Fibroblast of peridontal ligament (primary cell): ENCODE measurements around the gene ARHGEF17.
A peak's percentile ranks its signal among the peaks of the same experiment; 100 is the strongest.
"Not testable (repeated sequence)": the region's sequence is repeated elsewhere in the genome, so short reads cannot be mapped to it uniquely, and the experiment has no call there.

Source experiments
- DNase-seq: peaks from one replicate; pipeline ENCODE4 v3.0.0-alpha.2; 2010; ENCODE audit errors: extremely low read depth

ARHGEF17 gene

GRCh38 chr11:73273222-73273895 is 34.7 kb upstream of the ARHGEF17 start:
- DNase-seq: no peak

DNA sequence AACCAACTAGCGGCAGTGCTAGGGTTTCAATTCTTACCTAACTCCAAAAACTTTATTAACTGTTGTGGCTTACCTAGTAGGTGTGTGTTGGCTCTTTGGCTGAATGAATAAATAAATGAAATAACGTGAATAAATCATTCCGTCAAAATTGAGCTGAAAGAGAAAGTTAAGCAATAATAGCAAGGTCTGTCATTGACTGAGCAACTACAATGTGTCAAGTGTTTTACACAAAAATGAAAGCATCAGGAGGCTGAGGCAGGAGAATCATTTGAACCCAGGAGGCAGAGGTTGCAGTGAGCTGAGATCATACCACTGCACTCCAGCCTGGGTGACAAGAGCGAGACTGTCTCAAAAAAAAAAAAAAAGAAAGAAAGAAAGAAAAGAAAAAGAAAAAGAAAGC is 33.9 kb upstream of the ARHGEF17 start:
- not testable (repeated sequence) for DNase-seq

DNA sequence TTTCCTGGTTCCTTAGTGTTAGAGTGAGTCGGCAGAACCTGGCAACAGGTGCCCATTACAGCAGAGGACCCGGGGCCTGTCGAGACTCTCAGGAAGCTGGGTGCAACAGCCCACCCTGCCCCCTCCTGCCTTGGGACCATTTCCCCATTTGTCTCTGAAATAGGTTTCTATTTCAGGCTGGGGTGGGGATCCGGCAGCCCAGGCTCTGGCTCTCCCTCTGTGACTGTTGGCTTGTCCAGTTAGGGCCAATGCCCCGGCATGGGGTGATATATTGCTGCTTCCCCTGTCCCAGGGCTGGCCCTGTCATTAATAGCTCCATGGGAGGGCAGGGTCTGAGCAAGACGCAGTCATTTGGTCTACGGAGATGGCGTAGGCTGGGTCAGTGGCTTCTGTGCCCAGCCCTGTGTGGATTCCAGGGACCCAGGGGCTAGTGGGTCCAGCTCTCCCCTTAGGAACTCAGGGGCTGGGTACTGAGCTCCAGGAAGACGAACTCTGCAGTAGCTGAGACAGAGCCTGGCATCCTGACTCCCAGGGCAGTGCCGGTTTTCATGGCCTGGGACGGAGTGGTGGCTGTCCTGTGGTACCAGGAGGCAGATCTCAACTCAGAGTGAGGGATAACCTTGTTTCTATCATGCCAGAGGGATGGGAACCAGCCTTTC is 33.2 kb upstream of the ARHGEF17 start:
- no peak for DNase-seq

DNA sequence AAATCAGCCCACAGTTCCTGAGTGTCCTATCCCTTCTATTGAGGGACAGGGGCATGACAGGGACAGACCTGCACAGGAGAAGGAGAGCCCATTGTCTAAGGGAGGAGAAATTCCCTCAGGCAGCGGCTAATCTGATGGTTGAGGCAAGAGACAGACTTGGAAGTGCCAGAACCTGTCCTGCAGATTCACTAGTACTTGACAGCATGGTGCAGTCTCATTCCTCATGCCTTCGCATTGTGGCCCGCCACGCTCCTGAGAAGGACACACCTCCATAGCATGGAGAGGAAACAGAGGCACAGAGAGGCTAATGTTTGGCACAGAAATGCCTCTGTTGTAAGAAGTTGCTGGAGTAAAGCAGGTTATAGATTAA is 32.7 kb upstream of the ARHGEF17 start:
- DNase-seq: no peak

GRCh38 chr11:73277467-73277866 is 30.6 kb upstream of the ARHGEF17 start:
- DNase-seq: no peak

- DNase-seq: no peak
These were observed 27.4 kb upstream of the ARHGEF17 start for GRCh38 chr11:73280626-73281025.

- no peak for DNase-seq
These were observed 26.8 kb upstream of the ARHGEF17 start for GRCh38 chr11:73281201-73281741.

DNA sequence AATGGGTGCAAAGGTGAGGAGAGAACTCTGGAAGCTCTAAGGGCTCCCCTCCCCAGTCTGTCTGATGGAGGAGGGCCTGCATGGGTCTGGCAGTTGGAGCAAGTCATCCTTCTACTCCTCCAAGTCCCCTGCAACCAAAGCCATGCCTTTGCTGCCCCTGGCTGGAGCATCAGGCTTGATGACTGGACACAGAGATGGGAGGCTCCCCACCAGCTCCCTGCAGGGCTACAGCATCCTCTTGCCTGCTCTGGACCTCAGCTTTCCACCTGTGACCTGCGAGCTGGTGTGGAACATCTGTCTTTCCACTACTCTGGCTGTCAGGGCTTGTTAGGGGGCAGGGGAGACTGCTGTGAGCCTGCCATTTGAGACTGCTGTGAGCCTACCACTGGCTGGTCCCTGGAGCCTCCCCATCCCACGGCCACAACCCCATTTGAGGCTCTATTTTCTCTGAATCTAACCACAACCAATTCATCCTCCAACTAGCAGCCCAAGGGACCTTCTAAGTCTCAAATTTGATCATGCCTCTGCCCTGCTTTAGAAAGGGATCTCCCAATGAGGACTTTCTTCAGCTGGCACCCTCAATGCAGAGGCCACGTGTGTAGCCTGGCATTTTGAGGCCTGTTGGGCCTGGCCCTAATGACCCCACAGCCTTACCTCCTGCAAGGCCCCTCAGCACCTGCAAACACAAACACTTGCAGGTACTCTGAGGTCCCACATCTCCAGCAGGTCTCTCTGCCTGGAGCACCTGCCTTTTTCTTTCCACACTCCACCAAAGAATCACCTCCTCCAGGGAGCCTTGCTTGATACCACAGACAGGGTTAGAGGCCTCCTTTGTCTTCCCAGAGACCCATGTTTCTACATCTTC is 26.0 kb upstream of the ARHGEF17 start:
- no peak for DNase-seq

DNA sequence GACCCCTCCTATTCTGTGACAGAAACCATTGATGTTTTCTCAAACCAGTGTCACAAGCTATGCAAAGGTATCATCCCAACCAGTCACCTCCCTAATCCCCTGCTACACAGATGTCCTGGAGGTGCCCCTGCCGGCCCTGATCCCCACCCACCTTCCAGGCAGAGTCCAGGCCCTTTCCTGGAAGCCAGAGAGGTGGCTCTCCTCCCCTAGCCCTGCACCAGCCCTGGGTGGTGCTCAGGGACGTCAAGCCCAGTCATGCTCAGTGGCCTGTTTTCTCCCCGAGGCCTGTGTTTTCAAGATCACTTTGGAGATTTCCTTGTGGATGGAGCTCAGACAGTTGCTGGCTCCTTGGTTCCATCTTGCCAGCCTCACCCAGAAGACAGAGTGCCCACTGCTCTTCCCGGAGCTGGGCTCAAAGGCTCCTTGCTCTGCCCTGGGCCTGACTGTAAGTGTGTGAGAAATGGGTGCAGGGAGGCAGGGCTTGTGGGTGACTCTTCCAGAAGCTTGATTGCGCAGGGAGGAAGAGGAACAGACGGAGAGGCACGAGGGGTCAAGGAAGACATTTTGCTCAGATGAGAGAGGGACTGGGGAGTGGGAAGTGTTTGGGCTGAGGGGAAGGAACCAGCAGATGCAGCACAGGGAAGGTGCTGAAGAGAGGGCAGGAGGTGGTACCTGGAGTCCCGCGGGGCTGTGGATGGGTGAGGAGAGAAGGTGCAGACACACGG is 24.6 kb upstream of the ARHGEF17 start:
- DNase-seq: no peak

GRCh38 chr11:73284106-73284505 is 24.0 kb upstream of the ARHGEF17 start:
- no peak for DNase-seq

DNA sequence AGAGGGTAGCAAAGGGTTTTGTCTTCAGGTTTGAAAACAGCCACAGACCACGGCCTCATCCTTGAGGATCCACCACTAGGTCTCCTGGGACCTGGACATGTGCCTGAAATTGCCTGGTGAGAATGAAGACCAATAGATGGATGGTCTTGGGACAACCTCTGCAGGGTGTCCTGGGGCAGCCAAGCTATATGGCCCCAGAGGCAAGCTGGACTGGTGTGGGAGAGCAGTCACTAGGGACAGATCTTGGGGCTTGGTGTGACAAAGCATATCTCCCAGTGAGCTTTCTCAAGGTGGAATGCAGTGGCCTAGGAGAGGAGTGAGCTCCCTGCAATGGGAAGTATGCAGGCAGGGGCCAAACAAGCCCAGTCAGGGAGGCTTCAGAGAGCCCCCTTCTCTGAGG is 22.4 kb upstream of the ARHGEF17 start:
- DNase-seq: no peak

GRCh38 chr11:73286240-73286810 is 21.8 kb upstream of the ARHGEF17 start:
- no peak for DNase-seq

DNA sequence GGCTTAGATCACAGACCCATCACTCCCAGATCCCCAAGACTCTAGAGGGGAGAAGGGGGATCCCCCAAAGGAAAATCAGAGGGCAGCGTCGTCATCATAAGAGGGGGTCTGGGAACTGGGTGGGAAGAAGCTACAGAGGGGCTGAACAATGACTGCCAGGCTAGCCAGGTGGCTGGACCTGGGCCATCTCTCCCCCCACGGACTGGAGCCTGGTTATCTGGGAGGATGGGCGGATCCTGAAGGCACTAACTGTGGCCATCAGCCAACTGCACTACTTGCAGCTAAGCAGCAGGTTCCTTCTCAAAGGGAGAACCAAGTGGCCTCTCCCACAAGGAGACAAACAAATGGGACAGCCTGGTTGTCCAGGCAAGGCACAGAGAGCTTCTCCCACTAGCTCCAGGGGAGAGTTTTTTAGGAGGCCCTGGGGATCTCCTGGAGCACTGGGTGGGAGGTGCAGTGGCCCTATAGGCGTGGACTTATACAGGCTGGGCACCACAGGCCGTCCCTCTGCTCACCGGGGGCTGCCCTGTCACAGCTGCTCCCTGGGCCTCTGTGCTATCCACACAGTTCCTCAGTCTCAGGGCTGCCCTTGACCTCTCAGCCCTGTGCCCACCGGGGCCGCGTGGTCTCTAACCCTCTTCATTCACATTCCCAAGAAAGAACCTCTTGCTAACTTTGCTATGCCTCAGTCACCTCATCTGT is 20.5 kb upstream of the ARHGEF17 start:
- no peak for DNase-seq

GRCh38 chr11:73288192-73288872 is 19.7 kb upstream of the ARHGEF17 start:
- no peak for DNase-seq

GRCh38 chr11:73288873-73289707 is 19.0 kb upstream of the ARHGEF17 start:
- peak; percentile 78 for DNase-seq

DNA sequence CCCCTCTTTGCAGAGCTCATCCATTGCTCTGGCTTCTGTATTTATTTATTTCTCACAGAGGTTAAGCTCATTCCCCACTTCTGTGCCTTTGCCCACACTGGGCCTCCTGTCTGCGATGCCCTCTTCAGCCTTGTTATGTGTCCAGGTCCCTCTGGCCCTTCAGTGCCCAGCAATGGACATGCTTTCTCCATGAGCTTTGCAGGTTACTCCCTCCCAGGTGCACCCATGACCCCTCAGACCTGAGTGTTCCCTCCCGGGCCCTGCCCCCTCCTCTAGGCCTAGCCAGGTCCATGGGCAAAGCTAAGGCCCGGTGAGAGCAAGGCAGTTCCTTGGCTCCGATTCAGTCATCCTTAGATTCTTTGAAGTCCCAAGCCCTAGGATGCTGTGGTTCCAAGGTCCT is 17.5 kb upstream of the ARHGEF17 start:
- no peak for DNase-seq

DNA sequence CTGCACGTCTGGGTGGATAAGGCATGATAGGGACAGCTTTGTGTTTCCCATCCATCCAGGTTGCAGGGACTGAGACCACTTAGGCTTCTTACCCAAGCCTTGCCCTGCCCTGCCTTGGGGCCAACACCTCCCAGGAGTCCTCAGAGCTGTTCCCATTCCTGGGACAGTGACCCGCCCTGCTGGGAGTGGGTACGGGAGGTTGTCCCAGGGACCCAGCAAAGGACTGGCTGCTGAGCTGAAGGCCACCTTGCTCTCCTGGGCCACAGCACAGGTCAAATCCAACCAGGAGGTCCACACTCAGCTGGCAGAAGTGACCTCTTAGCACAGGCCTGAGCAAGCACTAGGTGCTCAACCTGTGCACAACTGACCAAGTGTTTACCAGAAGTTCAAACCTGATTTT is 16.9 kb upstream of the ARHGEF17 start:
- DNase-seq: no peak

DNA sequence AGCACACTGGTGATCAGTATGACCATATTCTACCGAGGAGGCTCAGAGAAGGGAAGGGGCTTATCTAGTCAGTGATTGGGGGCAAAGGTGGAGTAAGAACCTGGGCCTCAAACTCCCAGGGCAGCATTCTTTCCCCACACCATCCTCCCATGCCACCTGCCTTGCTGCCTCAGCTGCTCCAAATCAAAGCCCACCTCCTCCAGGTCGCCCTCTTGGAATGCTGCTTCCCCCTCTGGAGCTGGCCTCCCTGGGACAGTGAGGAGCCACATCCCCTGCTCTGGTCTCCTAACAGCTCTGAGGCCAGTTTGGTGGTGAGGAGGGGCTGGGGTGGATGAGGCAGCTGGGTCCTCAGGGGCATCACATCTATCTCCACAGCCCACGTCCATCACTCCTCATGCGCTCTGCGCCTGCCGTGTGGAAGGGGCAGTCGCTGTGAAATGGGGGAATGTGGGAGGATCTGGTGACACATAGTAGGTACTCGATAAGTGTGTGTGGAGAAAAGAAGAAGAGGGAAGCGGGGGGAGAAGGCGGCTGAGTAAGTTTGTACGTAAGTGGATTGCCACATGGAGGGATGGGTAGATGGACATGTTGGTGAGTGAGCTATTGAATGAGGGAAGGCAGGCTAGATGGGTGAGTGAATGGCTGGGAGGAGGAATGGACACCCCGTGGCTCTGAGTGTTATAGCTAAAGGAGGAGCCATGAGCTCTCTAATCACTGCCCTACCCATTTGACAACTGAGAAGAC is 16.1 kb upstream of the ARHGEF17 start:
- DNase-seq: no peak

- DNase-seq: no peak
These were observed 15.6 kb upstream of the ARHGEF17 start for GRCh38 chr11:73292525-73292894.
